Measurements from ENCODE around the gene CLTCL1.

CLTCL1 gene

GRCh38 chr22:19193879-19194278, 97.6 kb downstream of the CLTCL1 start:
- no peak overlapping the region for H3K4me3 ChIP-seq (ENCODE audit: low read depth, low read length)

DNA sequence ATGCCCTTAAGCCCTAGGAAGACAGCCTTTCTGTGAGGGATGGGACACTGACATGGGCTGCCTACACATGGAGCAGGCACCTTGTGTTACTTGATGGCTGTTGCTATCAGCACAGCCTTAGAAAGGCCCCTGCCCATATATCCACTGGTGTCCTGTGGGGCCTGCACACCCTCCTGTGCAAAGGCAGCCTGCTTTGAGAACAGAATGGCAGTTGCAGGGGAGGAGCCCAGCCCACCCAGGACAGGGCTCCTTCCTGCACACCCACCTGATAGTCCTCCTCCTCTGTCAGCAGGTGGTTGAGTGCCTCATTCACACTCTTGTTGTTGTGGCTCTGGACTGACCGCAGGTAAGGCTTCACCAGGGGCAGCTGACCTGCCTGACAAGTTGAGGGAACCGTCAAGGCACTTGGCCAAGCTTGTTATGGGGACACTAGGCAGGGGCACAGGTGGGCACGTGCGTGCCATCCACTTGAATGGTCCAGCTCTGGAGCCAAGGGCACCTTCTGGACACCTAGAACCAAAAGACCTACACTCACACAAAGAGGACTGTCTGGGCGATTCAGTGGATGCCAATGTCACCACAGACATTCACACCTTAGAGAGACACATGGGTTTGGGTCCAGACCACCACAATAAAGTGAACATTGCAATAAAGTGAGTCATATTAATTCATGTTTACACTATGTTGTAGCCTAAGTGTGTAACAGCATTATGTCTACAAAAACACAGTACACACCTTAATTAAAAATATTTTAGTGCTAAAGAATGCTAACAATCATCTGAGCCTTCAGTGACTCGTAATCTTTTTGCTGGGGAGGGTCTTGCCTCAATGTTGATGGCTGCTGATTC, 103.6 kb downstream of the CLTCL1 start:
- TF ChIP-seq, protein P1, sequence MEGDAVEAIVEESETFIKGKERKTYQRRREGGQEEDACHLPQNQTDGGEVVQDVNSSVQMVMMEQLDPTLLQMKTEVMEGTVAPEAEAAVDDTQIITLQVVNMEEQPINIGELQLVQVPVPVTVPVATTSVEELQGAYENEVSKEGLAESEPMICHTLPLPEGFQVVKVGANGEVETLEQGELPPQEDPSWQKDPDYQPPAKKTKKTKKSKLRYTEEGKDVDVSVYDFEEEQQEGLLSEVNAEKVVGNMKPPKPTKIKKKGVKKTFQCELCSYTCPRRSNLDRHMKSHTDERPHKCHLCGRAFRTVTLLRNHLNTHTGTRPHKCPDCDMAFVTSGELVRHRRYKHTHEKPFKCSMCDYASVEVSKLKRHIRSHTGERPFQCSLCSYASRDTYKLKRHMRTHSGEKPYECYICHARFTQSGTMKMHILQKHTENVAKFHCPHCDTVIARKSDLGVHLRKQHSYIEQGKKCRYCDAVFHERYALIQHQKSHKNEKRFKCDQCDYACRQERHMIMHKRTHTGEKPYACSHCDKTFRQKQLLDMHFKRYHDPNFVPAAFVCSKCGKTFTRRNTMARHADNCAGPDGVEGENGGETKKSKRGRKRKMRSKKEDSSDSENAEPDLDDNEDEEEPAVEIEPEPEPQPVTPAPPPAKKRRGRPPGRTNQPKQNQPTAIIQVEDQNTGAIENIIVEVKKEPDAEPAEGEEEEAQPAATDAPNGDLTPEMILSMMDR (IDR thresholded peaks at IDR 0.05; ENCODE audit: low read depth, low read length) = no peak

More at GRCh38 chr22:19193879-19194278, 97.6 kb downstream of the CLTCL1 start:
- TF ChIP-seq, protein P1 (IDR thresholded peaks at IDR 0.05; ENCODE audit: low read depth, low read length) = no peak

DNA sequence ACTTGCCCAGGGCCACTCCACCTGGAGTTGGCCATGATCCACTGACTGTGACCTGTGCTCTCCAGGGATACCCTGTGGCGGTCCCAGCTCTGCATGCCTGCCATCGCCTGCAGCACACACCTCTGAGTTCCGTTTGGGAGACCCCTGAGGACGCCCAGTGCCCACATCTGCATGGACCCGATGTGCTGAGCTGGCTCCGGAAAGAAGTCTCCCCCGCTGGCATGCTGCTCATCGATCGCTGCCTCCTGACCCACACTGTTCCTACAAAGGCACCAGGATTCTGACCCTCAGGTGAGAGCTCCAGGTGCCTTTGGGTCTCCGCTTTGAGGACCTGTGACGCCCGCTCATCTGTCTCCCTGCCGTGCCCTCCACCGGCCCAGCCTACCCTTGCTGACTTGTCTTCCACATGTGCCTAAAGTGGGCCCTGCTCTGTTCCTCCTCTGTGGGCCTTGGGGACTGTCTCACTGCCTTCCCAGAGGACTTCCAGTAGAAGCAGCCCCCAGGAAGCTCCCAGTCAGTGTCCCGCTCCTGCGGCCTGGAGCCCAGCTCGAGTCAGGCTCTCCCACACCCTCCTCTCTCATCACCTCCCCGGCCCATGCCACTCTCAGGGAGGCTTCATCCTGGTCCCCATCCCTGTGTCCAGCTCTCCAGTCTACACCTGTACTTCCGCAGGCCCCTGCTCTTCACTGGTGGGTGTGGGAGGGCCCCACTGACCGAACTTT, 107.1 kb downstream of the CLTCL1 start:
- H3K4me3 ChIP-seq (ENCODE audit: low read depth, low read length) = no peak overlapping the region
- TF ChIP-seq, protein P1 (IDR thresholded peaks at IDR 0.05; ENCODE audit: low read depth, low read length) = no peak

More for the DNA sequence above, 103.6 kb downstream of the CLTCL1 start:
- no peak overlapping the region for H3K4me3 ChIP-seq (ENCODE audit: low read depth, low read length)

GRCh38 chr22:19183216-19183615, 108.3 kb downstream of the CLTCL1 start:
- TF ChIP-seq, protein P1 (IDR thresholded peaks at IDR 0.05; ENCODE audit: low read depth, low read length) = no peak
- H3K4me3 ChIP-seq (ENCODE audit: low read depth, low read length) = no peak overlapping the region

- TF ChIP-seq, protein P1 (IDR thresholded peaks at IDR 0.05; ENCODE audit: low read depth, low read length) = no peak
- no peak overlapping the region for H3K4me3 ChIP-seq (ENCODE audit: low read depth, low read length)
Measured at GRCh38 chr22:19182472-19183157, 108.9 kb downstream of the CLTCL1 start.

DNA sequence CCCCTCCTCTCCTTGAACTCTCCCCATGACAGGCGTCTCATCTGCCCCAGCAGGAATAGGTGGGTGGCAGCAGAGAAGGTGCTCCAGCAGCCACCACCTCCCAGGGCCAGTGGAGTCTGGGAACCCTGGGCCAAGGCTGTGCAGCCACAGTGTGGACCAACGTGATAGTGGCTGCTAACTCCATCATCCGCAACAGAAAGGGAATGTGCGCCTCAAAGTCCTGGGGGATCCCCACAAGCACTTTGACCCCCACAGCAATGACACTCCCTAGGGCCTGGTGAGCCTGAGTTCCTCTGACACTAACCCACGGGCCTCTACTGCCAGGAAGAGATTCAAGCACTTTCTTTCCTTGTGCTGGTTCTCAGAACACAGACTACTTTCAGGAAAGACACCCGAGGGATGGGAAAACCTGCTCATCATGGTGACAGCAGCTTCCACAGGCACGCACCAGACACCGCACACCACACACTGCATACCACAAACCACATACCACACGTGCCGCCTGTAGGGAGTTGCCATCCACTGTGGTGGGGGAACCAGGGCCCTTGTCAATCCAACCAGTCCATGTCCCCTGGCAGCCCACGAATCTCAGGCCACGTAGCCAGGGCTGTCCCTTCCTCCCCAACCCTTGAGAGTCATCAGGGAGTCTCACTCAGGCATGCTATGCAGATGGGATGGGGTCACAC, 109.6 kb downstream of the CLTCL1 start:
- TF ChIP-seq, protein P1 (IDR thresholded peaks at IDR 0.05; ENCODE audit: low read depth, low read length) = no peak
- H3K4me3 ChIP-seq (ENCODE audit: low read depth, low read length) = no peak overlapping the region
